IMR-90 (cell line): ENCODE results near the gene RNF38.
"Not testable (repeated sequence)": the region's sequence is repeated elsewhere in the genome, so short reads cannot be mapped to it uniquely, and the experiment has no call there.

Source experiments
- BHLHE40 ChIP-seq: fragments of 150-350 bp; IDR thresholded peaks from 2 replicates; pipeline ENCODE4 v1.6.1; 2016; ENCODE audit warnings: mild to moderate bottlenecking, low read depth, low read length
- CEBPB ChIP-seq: IDR thresholded peaks from 2 replicates; pipeline ENCODE4 v1.6.1; 2012; ENCODE audit warnings: low read depth, low read length, improper control_type of control experiment
- CTCF ChIP-seq: conservative IDR thresholded peaks from 2 replicates; pipeline ENCODE4 v1.5.1; 2012; ENCODE audit warnings: mild to moderate bottlenecking, low read depth, low read length, improper control_type of control experiment
- FOS ChIP-seq: fragments of 150-350 bp; IDR thresholded peaks from 2 replicates; pipeline ENCODE4 v1.6.1; 2016; ENCODE audit warnings: low read depth, low read length
- MAFK ChIP-seq: IDR thresholded peaks from 2 replicates; pipeline ENCODE4 v1.6.1; 2012; ENCODE audit warnings: low read depth, low read length, improper control_type of control experiment
- MAZ ChIP-seq: IDR thresholded peaks from 2 replicates; pipeline ENCODE4 v1.6.1; 2012; ENCODE audit warnings: low read depth, mild to moderate bottlenecking, low read length, improper control_type of control experiment, moderate library complexity, borderline replicate concordance
- MXI1 ChIP-seq: IDR thresholded peaks from 2 replicates; pipeline ENCODE4 v1.6.1; 2012; ENCODE audit warnings: low read depth, mild to moderate bottlenecking, low read length, moderate library complexity, borderline replicate concordance
- NFE2L2 ChIP-seq: fragments of 150-350 bp; IDR thresholded peaks from 2 replicates; pipeline ENCODE4 v1.6.1; 2016; ENCODE audit warnings: low read depth, mild to moderate bottlenecking, low read length
- POLR2A ChIP-seq: IDR thresholded peaks from 2 replicates; pipeline ENCODE4 v1.6.1; 2012; ENCODE audit warnings: mild to moderate bottlenecking, low read depth, low read length
- RAD21 ChIP-seq: IDR thresholded peaks from 2 replicates; pipeline ENCODE4 v1.6.1; 2012; ENCODE audit warnings: low read length, improper control_type of control experiment
- RFX5 ChIP-seq: IDR thresholded peaks from 2 replicates; pipeline ENCODE4 v1.8.0; 2012; ENCODE audit warnings: low read depth, mild to moderate bottlenecking, low read length, moderate library complexity
- SMC3 ChIP-seq: fragments of 150-350 bp; IDR thresholded peaks from 2 replicates; pipeline ENCODE4 v1.6.1; 2016; ENCODE audit warnings: low read depth, mild to moderate bottlenecking, antibody characterized with exemption, low read length, moderate library complexity
- USF2 ChIP-seq: fragments of 150-350 bp; IDR thresholded peaks from 2 replicates; pipeline ENCODE4 v1.6.1; 2017; ENCODE audit warnings: mild to moderate bottlenecking, antibody characterized with exemption, low read length, low read depth

- TF ChIP-seq MXI1, POLR2A, USF2, CEBPB, SMC3, CTCF, RFX5, RAD21, MAZ, NFE2L2, BHLHE40, MAFK, FOS: not testable (repeated sequence)
These were observed 46.6 kb upstream of the RNF38 start for GRCh38 chr9:36446678-36447077.
